ENCODE measurements around the gene SPTBN5. TPM values are rescaled to one million over a fixed set of nuclear protein-coding genes. Genes with fewer than 3 reads are reported as not detected.
A peak's percentile ranks its signal among the peaks of the same experiment; 100 is the strongest.

SPTBN5 gene
- total RNA-seq, 1 donor from 2014 or later = 4.2 TPM

DNA sequence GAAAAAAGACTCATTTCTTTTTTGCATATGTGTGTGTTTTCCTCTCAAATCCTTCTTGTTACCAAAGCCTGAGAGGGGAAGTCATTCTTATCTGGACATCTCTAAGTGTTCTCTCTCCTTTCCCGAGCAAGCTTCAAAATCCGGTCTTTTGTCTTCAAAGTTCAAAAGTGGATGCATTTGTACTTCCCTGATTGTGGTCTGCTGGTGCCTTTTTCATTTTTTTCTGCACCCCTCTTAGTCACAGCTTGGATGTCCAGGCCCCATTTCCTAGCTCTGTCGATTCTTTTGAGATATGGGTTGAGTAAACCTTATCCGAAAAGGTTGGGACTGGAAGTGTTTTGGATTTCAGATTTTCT is 43.7 kb upstream of the SPTBN5 start:
- TF ChIP-seq, protein P1, sequence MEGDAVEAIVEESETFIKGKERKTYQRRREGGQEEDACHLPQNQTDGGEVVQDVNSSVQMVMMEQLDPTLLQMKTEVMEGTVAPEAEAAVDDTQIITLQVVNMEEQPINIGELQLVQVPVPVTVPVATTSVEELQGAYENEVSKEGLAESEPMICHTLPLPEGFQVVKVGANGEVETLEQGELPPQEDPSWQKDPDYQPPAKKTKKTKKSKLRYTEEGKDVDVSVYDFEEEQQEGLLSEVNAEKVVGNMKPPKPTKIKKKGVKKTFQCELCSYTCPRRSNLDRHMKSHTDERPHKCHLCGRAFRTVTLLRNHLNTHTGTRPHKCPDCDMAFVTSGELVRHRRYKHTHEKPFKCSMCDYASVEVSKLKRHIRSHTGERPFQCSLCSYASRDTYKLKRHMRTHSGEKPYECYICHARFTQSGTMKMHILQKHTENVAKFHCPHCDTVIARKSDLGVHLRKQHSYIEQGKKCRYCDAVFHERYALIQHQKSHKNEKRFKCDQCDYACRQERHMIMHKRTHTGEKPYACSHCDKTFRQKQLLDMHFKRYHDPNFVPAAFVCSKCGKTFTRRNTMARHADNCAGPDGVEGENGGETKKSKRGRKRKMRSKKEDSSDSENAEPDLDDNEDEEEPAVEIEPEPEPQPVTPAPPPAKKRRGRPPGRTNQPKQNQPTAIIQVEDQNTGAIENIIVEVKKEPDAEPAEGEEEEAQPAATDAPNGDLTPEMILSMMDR (conservative IDR thresholded peaks at IDR 0.05) = no peak
- H3K36me3 Mint-ChIP-seq = peaks cover 16% of the 10 kb centered on the region
- no peaks in the 10 kb centered on the region for H3K9me3 Mint-ChIP-seq
- peaks cover 39% of the 10 kb centered on the region for H3K4me1 Mint-ChIP-seq (ENCODE audit: unreplicated experiment)
- peaks cover 3% of the 10 kb centered on the region for H3K27me3 Mint-ChIP-seq
- no peak overlapping the region for H3K27ac Mint-ChIP-seq
- no peak overlapping the region for H3K4me3 Mint-ChIP-seq
- DNase-seq (ENCODE audit: extremely low spot score, unreplicated experiment) = no peak

DNA sequence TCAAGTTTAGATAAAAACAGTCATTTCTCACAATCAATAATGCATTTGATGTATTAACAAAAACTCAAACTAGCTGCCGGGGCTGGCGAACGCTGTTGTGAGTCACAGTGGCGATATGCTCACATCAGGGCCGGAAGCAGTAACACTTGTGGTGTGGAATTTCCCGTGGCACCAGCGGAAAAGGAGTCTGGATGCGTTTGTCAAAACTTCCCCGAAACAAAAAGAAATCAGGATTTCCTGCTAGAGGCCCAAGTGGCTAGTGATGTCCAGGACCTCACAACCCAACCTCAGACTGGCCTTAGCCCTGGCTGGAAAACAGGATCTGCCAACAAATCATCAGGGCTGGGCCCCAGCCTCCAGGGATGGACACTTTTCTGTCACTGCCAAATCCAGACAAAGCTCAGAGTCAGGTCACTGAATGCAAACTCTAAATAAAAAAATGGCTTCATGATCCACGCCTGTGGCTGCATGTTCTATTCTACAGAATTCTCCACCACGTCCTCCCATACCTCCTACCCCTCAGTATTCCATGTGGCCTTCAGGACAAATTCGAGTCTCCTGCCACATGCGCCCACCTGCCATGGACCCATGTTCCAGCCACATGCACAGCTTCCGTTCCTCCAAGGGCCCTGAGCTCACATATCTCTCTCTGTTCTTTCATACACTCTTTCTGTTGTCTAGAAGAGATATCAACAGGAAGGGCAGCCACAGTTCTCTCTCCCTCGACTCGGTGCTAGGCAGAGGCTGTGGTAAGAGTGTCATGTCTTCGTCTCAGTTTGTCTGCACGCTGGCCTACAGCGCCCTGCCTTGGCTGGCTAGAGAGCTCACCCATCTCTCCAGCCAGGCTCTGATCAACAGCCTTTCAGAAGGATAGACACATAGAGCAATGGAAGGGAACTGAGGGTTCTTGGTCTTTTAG is 43.1 kb upstream of the SPTBN5 start:
- DNase-seq (ENCODE audit: extremely low spot score, unreplicated experiment) = no peak
- Mint-ChIP-seq H3K36me3 (peaks cover 16% of the 10 kb centered on the region), H3K27me3 (peaks cover 3% of the 10 kb centered on the region), H3K9me3 (no peaks in the 10 kb centered on the region), H3K4me3 (no peak overlapping the region), H3K4me1 (ENCODE audit: unreplicated experiment) (peaks cover 41% of the 10 kb centered on the region), H3K27ac (peak overlapping the region; percentile 46)
- TF ChIP-seq, protein P1 (conservative IDR thresholded peaks at IDR 0.05) = no peak

DNA sequence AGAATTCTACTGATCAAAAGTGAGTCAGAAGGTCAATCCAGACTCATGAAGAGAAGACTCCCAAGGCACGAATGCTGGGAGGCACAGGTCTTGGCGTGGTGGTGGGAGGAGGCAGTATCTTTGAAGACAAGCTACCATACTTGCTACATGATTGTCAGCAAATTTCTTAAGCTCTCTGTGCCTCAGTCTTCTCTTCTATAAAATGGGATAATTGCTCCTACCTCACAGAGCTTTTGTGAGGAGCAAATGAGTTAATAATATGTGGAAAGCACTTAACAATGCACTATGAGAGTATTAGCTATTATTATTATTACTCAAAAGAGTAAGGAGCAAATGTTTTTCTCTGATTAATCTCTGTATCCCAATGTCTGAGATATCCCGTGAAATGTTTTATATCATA is 42.3 kb upstream of the SPTBN5 start:
- no peak overlapping the region for H3K4me3 Mint-ChIP-seq

DNA sequence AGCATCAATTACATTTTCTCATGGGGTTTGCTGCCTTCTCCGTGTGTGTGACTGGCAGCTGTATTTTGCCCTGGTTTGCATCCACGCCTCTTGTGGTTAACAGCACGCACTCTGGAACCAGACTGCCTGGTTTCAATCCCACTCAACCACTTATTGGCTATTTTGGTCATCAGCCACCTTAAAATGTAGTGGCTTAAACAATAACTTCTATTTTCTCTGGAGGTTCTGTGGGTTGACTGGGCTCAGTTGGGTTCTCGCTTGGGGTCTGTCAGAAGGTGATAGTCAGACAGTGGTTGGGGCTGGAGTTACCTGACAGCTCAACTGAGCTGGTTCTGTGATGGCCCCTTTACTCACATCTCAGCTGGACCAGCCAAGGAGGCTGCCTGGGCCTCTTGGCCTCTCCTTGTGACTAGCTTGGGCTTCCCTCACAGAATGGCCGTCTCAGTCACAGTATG is 41.7 kb upstream of the SPTBN5 start:
- TF ChIP-seq, protein P1 (conservative IDR thresholded peaks at IDR 0.05) = no peak
- H3K36me3 Mint-ChIP-seq = peaks cover 11% of the 10 kb centered on the region
- H3K4me3 Mint-ChIP-seq = peak overlapping the region; percentile 51
- peaks cover 3% of the 10 kb centered on the region for H3K27me3 Mint-ChIP-seq
- no peak for DNase-seq (ENCODE audit: extremely low spot score, unreplicated experiment)
- peak overlapping the region; percentile 11 for H3K27ac Mint-ChIP-seq
- H3K4me1 Mint-ChIP-seq (ENCODE audit: unreplicated experiment) = peaks cover 43% of the 10 kb centered on the region
- H3K9me3 Mint-ChIP-seq = no peaks in the 10 kb centered on the region

More for the DNA sequence above, 42.3 kb upstream of the SPTBN5 start:
- H3K27me3 Mint-ChIP-seq = peaks cover 3% of the 10 kb centered on the region
- no peak overlapping the region for H3K27ac Mint-ChIP-seq
- H3K4me1 Mint-ChIP-seq (ENCODE audit: unreplicated experiment) = peaks cover 42% of the 10 kb centered on the region
- TF ChIP-seq, protein P1 (conservative IDR thresholded peaks at IDR 0.05) = no peak
- no peaks in the 10 kb centered on the region for H3K9me3 Mint-ChIP-seq
- peaks cover 15% of the 10 kb centered on the region for H3K36me3 Mint-ChIP-seq
- DNase-seq (ENCODE audit: extremely low spot score, unreplicated experiment) = no peak

DNA sequence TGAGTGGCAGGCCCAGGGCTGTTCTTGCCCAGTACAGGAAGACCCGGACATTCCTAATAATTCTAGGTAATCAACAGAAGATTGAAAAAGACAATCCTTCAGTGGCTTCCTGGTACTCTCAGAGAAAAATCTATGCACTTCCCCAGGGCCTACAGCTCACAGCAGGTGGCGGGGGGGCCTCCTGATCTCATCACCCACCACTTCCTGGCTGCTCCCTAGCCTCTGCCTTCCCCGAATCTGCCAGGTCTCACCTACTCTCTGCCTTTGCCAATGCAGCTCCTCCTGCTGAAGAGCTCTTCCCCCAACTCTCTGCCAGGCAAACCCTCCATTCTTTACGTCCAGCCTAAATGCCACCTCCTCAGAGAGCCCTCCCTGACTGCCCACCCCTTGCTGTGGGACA is 41.0 kb upstream of the SPTBN5 start:
- TF ChIP-seq, protein P1 (conservative IDR thresholded peaks at IDR 0.05) = no peak
- Mint-ChIP-seq H3K27me3 (peaks cover 3% of the 10 kb centered on the region), H3K27ac (peak overlapping the region; percentile 59), H3K9me3 (no peaks in the 10 kb centered on the region), H3K36me3 (peaks cover 9% of the 10 kb centered on the region), H3K4me3 (no peak overlapping the region), H3K4me1 (ENCODE audit: unreplicated experiment) (peaks cover 51% of the 10 kb centered on the region)
- DNase-seq (ENCODE audit: extremely low spot score, unreplicated experiment) = no peak
